Stimulated activated CD8-positive, alpha-beta memory T cell treated with anti-CD3 and anti-CD28 coated beads, Interleukin-12 subunit alpha, Interleukin-12 subunit beta, amount 100 ng/mL, for 1 hour (primary cell): Measurements from ENCODE around the gene INPP5A.
"Not testable (repeated sequence)": the region's sequence is repeated elsewhere in the genome, so short reads cannot be mapped to it uniquely, and the experiment has no call there.

Experiments
- DNase-seq: peaks from one replicate; pipeline ENCODE4 v3.0.0-alpha.2; 2020; ENCODE audit warnings: low read depth

Gene INPP5A

DNA sequence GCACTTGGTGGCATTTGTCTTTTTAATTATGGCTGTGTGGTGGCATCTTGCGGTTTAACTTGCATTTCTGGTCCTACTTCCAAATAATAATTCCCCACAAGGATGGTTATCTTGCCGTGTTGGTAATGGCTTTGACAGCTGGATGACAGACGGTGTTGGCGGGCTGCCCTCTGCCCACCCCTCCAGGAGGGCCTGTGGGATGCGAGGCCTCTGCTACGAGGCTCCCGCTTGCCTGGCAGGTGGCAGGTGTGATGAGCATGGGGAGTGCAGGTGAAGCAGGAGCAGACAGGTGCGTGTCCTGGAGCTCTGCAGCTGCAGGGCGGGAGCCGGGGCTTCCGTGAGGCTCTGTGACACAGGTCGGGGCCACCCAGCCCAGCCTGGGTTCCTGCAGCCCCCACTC, 11.8 kb downstream of the INPP5A start:
- no peak for DNase-seq

- no peak for DNase-seq
Measured at GRCh38 chr10:132550366-132551092, 12.9 kb downstream of the INPP5A start.

DNA sequence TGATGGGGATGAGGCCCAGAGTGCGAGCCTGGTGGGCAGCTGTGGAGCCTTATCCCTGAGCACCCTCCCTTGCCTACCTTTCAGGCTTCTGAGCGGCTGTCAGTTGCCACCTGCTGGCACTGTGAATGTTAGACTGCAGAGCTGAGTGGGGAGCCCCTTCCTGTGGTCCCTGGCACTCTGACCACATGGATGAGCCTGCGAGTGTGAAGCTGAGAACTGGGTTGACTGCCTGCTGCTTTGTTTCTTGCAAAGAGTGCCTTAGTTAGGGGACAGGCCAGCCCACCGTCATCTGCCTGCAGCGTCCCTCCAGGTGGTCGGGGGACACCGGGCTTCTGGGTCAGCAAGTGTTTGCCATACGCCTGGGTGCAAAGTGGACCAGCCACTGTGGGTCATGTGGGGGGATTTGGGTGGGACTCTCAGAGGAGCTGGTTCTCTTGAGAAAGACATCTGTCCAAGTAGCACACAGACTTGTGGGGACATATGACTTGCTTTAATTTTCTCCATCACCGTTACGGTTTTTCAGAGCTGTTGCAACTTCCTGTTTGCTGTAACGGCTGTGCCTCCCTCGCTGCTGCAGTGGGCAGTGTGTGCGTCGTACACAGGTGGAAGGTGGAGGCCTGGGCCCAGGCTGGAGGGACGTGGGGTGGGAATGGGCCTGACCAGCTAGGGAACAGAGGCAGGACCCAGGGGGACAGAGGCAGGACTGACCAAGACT, 13.7 kb downstream of the INPP5A start:
- no peak for DNase-seq

- DNase-seq: no peak
Measured at GRCh38 chr10:132551808-132552130, 14.2 kb downstream of the INPP5A start.

DNA sequence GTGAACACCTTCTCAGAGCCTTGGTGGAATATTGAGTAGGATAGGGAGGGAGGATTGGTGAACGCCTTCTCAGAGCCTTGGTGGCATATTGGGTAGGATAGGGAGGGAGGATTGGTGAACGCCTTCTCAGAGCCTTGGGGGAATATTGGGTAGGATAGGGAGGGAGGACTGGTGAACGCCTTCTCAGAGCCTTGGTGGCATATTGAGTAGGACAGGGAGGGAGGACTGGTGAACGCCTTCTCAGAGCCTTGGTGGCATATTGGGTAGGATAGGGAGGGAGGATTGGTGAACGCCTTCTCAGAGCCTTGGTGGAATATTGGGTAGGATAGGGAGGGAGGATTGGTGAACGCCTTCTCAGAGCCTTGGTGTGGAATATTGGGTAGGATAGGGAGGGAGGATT, 15.0 kb downstream of the INPP5A start:
- not testable (repeated sequence) for DNase-seq

DNA sequence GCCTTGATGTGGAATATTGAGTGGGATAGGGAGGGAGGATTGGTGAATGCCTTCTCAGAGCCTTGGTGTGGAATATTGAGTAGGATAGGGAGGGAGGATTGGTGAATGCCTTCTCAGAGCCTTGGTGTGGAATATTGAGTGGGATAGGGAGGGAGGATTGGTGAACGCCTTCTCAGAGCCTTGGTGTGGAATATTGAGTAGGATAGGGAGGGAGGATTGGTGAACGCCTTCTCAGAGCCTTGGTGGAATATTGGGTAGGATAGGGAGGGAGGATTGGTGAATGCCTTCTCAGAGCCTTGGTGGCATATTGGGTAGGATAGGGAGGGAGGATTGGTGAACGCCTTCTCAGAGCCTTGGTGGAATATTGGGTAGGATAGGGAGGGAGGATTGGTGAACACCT, 16.0 kb downstream of the INPP5A start:
- DNase-seq: not testable (repeated sequence)

- DNase-seq: no peak
Measured at GRCh38 chr10:132554053-132554990, 16.7 kb downstream of the INPP5A start.

DNA sequence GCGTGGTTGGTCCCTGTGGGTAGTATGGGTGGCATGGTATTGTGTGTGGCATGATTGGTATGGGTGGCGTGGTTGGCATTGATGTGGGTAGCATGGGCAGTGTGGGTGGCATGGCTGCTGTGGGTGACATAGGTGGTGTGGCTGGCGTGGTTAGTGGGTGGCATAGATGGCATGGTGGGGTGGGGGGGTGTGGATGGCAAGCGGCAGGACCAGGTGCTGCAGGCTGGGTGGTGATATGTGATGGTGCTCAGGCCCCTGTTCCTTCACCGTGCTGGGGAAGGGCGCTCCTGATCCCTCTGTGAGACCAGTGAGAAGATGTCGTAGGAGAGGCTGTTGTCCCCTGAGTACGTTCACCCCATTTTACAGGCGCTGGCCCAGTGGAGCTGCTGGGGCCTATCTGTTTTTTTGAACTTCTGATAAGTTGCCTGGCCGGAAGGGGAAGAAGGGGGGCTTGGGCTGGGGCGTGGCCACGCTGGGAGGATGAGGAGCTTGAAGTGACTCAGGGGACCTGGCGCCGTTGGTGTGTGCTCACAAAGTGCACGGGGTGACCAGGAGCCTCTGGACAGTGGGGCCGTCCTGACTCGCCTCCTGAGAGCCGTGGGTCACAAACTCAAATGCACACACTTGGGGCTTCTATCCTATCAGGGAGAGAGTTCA, 17.5 kb downstream of the INPP5A start:
- peak; percentile 37 for DNase-seq

DNA sequence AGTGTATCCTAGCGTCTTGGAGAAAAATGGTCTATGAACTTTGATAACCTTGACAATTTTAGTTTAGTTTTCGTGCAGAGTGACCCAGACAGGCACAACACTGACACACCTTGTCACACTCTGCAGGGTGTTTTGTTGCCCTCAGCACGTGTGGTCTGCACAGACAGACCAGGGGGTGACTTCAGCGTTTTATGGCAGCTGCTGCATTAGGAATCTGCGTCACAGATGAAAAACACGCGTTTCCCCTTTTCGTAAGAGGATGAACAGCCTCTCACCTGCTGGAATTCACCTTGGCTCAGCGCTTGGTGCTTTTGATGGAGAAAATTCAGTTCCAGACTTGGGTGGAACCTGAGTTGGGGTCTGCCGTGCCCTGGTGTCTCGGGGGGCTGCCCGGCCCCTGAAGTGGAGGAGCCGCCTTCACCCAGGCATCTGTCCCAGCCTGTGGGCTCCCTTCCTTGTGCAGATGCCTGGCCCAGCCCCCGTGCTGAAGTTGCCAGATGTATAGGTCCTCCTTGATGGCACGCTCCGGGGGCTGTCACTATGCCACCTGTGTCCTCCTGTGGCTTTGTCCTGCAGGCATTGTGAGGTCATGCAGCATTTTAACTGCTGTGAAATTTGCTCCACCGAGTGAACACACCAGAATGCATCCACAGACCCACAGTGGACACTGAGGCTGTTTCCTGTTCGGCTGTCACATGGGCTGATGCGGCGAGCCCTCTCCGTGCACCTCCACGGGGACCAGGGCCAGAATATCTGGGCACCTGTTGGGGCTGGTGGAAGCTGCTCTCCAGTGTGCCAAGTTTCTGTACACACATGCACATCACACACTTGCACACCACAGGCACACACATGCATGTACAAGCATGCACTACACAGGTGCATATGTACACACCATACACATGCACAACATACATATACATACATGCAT, 18.3 kb downstream of the INPP5A start:
- no peak for DNase-seq

GRCh38 chr10:132556994-132557441, 19.4 kb downstream of the INPP5A start:
- DNase-seq: no peak

DNA sequence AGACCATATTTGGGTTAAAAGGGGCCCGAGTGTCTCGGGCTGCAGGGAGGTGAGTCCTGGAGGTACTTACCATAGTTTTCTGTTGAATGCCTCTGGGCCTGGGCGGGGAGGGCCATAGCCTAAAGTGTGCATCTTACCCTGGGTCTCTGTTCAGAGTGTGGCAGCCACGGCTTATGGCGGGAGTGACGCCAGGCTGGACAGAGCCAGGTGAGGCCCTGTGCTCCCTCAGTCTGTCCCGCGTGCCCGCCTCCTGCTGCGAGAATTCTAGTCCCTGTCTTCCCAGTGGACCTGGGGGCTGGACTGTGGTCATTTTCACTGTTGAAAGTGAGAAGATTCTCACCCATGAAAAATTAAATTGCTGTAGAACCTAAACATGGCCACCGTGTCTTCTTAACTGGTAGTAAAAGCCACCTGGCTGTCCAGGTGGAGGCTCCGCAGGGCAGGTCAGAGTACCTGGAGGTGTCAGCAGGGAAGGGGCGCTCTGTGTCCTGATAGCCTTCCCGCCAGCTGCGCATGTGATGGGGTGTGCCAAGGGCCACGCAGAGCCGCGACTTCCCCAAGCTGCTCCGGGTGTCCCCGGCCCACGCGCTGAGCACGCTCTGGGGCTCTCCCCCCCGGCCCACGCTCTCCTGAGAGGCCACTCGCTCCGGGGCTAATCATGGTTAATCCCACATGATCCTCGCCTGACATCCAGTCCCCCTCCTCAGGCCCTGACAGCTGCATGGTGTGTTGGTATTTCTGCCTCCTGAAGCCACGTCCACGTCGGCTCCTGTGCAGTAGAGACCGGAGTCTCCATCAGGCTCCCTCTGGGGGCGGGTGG, 20.3 kb downstream of the INPP5A start:
- no peak for DNase-seq

- DNase-seq: no peak
Measured at GRCh38 chr10:132558516-132559413, 21.2 kb downstream of the INPP5A start.

DNA sequence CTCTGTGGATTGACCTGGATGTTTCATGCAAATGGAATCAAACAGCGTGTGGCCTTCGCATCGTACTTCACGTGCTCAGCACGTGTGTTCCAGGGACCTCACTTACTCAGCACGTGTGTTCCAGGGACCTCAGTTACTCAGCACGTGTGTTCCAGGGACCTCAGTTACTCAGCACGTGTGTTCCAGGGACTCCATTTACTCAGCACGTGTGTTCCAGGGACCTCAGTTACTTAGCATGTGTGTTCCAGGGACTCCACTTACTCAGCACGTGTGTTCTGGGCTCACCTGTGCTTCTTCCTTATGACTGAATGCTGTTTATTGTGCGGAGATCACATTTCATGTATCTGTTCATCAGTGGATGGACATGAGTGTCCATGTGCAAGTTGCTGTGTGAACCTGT, 22.0 kb downstream of the INPP5A start:
- DNase-seq: no peak

DNA sequence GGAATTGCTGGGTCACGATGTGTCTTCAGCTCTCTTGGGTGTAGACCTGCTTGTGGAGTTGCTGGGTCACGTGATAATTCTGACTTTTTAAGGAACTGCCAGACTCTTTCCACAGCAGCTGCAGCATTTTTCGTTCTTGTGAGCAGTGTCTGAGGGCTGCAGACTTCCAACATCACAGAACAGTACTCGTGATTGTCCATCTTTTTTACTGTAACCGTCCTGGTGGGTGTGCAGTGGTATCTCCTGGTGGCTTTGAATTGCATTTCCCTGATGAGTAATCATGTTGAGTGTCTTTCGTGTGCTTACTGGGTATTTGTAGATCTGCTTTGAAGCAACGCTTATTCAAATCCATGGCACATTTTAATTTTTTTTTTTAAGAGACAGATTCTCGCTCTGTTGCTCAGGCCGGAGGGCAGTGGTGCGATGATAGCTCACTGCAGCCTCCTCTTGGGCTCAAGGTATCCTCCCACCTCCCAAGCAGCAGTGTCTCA, 22.7 kb downstream of the INPP5A start:
- no peak for DNase-seq

GRCh38 chr10:132562177-132562915, 24.8 kb downstream of the INPP5A start:
- no peak for DNase-seq

DNA sequence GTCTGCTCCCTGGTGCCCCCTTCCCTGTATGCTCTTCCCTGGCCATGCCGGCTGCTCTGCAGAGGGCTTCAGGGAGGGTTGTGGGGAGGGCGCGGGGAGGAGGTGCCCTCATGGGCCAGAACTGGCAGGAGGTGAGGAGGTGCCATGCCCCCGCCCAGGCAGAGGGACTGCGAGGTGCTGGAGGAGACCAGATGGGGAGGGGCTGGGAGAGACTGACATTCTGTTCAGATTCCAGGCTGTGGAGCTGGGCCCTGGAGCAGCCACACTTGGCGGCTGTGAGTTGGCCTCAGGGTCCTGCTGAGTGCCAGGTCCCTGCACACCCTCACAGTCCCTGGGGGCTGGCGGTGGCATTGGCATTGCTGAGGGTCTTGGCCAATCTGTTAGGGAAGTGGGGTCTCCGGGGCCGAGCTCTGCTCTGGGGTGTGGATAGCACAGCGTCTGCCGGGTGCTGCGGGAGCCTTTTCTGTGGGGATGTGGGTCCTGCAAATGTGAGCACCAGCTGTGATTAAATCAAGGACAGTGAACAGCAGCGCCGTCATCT, 25.4 kb downstream of the INPP5A start:
- DNase-seq: no peak

DNA sequence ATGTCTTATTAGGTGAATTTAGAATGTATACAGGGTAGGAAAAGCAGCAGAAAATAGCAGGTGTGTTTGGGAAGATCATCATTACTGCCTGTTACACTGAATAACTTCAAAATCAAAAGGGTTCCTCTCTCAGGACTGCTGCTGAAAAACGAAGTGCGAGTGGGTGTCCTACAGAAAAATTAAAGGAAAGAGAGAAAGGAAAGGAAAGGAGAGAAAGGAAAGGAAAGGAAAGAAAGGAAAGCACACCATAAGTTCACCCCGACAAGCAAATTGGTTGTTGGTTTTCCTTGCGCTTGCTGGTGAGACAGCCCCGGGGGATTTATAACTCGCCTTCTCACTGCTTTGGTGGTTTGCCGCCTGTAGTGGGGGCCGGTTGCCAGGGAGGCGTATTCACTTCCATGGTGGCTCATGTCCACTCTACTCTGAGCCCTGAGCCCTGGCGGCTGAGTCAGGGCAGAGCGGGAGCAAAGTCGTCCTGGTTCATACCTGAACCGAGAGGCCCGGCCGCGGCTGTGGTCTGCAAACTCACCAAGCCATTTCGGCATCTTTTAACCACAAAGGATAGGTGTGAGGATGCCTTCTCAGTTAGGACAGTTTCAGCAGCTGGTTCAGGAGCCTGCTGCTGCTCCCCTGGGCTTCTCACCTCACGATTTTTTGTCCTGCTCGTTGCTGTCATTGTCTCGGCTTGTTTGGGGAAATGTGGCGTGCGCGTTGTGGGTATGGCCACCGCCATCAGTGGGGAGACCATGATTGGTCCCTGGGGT, 26.1 kb downstream of the INPP5A start:
- no peak for DNase-seq
